NK-92 (cell line): ENCODE data around the gene ZFAND2B.

Experiments
- DNase-seq: peaks from one replicate; lab custom pipeline; 2025; ENCODE audit not compliant: unreplicated experiment; lab: John Stamatoyannopoulos, UW

ZFAND2B gene

GRCh38 chr2:219220652-219221402 lies 14.2 kb downstream of the ZFAND2B start:
- DNase-seq = no peak

DNA sequence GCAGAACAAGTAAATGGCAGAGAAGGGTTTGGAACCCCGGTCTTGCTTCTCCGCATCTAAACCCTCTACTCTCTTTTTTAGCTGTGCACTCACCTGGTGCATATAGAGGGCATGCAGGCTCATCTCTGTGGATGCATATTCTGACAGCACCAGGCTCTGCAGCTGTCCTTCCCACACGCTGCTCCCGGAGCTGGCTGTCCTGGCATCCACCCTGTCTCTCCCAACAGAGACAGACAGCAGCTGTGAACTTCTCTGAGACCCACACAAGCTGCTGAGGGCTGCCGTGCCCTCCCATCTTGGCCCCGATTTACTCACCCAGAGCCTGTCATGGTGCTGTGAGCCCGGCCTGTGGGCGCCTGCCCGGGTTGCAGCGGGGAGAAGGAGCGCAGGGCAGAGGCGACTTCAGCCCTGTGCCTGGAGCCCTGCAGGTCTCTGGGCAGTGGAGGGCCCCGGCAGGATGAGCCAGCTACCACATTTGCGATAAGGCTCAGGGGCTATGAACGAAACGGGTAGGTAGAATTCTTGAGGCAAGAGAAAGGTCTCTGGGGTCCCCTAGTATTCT lies 15.5 kb downstream of the ZFAND2B start:
- no peak for DNase-seq

- DNase-seq = no peak
Measured at GRCh38 chr2:219223831-219224610, 17.4 kb downstream of the ZFAND2B start.

GRCh38 chr2:219225350-219225749 lies 18.8 kb downstream of the ZFAND2B start:
- no peak for DNase-seq

DNA sequence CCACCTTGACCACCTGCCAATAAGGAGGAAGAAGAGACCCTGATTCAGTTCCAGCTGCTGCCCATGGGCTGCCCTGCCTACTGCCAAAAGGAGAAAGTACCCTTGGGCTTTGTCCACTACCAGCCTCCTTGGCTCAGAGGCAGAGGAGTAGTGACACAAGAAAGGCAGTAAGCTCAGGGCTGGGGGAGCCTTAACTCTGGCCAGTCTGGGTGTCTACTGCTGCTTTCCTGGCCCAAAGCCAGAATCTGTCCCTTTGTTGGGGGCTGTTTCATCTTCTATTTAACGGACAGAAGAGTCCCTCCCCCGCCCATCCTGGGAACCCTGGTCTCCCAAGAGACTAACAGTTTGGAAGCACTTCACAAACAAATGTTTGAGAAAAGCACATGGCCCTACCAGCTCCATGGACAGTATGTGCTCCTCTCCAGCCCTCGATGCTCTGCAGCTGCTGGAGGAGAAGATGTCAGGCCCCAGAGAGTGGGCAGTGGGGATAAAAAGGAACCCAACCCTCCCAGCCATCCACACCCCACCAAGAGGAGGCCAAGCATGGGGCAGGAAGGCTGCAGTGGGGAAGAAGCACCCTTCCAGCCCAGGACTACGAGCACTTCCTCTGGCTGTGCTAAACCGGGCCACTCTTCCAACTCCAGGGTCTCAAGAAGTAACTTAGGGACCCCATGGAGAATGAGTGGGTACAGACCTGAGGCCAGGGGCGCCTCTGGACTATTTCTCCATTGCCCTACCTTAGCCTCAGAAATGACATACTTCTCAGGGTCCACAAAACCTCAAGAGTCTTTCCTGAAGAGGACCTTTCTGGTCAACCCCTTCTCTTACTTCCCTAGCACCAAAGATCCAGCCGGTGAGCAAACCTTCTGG lies 21.7 kb downstream of the ZFAND2B start:
- no peak for DNase-seq

- DNase-seq = no peak
Measured at GRCh38 chr2:219228911-219229304, 22.3 kb downstream of the ZFAND2B start.

DNA sequence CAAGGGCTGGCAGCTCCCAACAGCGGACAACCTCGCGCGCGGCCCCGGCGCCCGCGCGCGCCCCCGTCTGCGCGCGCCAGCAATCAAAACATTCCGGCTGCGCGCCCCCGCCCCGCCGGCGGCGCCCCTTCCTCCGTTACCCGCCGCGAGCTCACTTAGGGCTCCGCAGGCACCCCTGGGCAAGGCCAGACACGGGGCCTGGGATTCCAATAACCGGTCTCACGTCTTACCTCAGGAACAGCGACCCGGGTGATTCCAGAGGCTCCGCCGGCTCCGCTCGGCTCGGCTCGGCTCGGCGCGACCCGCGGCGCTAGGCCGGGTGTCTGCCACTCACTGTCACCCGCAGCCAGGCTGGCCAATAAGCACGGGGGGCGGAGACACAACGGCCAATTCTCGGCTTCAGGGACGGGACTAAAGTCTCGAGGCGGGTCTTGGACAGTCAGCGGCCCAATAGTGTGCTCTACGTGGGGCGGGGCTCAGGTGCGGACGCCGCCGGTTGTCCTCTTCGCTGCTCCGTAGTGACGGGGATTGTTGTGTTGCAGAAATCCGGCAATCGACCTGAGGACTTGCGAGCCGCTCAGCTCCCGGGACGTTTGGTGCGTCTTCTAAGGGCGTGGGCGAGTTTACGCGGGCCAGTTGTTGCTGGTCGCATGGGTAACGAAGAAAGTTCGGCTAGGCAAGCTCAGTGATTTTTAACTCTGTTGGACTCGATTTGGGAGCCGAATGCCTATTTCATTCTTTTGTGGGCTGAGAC lies 22.9 kb downstream of the ZFAND2B start, which contains the start of the genes ANKZF1 and ATG9A:
TSS of gene ANKZF1 (plus strand) at position 502 of the 754 bp plus-strand sequence. CDS start 452 bp downstream, outside the sequence.
TSS of gene ATG9A (minus strand) at position 332 of the 754 bp plus-strand sequence. CDS start 1,612 bp downstream, outside the sequence.
- peak; percentile 95 for DNase-seq

DNA sequence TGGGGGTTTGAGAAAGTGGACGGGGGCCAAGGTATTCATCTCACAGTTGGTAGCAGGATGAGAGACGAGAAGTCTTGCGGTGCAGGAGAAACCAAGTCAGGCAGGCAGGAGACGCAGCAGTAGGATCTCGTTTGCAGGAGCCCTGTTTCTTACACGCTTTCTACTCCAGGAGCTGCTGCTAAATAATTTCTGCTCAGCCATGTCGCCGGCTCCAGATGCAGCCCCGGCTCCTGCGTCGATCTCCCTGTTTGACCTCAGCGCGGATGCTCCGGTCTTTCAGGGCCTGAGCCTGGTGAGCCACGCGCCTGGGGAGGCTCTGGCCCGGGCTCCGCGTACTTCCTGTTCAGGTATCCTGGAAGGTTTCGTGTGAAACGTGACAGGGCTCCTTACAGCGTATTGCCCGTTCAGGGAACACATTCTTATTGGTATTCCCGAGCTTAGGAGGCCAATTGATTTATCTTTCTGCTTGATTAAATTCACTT lies 23.5 kb downstream of the ZFAND2B start:
- DNase-seq = no peak

- no peak for DNase-seq
Measured at GRCh38 chr2:219234331-219234730, 27.7 kb downstream of the ZFAND2B start.

DNA sequence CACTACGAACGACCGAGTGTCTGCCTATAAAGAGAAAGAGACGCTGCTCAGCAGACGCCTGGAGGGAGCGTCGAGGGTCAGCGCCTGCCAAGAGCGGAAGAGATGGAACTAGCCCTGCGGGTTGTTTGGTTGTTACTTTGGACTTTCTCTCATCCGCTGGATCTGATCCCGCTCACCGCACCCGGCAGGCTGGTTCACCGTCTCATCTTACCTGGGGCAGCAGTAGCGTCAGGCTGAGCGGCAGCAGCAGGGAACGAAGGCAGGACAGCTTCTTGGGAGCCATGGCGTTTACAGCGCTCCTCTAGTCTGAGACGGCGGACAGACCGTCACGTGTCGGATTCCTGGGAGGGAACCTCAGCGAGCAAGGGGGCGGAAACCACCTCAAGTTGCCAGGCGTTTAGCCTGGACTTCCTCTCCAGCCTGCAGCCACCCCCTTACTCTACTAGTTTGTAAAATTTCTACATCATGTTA lies 36.7 kb downstream of the ZFAND2B start:
- DNase-seq = no peak

DNA sequence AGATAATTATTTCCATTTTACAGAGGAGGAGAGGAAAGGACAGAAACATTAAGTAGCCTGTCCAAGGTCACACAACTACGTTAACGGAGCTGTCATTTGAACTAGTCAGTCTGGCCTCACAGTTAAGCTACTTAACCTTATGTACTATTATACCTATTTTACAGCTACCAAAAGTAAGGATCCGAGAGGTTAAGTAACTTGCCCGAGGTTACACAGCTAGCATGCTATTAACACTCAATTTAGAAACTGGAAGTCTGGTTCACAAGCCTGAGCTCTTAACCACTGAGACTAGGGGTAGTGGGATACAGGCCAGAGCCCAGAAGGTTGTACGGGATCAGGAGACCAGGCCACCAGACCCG lies 38.2 kb downstream of the ZFAND2B start:
- no peak for DNase-seq

DNA sequence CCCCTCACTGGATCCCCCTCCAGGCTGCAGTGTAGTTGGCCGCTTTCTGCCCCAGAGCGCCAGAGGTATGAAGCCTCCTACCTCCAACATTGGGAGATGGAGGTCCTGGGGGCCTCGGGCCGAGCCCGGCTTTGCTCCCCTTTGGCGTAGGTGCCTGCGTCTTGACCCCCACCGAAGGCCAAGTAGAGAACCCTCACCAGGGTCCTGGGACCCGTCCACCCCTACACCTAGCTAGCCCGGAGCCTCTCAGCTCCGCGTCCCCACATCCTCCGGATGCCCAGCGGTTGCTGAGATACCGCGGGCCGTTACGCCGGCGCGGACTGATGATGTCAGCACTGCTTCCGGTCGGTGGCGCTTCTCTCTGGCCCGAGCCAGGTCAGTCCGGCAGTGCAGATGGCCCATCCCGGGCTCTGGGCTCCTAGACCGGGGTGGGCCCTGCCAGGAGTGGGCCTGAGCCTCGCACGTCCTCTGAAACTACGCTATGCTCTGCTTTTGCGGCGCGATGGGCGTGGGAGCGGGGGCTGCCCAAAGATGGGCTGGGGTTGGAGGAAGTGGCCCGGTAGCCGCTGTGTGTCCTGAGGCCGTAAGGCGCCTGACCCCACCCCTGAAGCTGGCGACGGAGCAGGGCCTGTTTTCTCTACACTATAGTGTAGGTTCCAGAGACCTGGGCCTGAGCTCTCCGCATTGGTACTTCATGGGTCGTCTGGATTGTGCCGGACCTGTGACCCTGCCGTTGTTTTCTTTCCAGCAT lies 38.7 kb downstream of the ZFAND2B start, which contains the start of the genes GLB1L and STK16:
TSS of gene GLB1L (minus strand) at position 297 of the 751 bp plus-strand sequence. CDS start 1,871 bp downstream, outside the sequence.
TSS of gene STK16 (plus strand) at position 332 of the 751 bp plus-strand sequence. CDS start 521 bp downstream, outside the sequence.
- DNase-seq = peak; percentile 46

- no peak for DNase-seq
Measured at GRCh38 chr2:219245899-219246230, 39.3 kb downstream of the ZFAND2B start.

DNA sequence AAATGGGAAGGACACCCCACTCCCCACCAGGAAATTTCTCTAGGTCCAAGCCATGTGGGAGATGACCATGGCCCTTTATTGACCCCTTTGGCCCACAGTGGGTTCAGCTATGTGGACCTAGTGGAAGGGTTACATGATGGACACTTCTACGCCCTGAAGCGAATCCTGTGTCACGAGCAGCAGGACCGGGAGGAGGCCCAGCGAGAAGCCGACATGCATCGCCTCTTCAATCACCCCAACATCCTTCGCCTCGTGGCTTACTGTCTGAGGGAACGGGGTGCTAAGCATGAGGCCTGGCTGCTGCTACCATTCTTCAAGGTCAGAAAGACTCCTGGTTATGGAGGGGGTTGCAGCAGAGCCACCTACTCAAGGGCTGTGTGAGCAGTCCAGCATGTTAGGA lies 40.0 kb downstream of the ZFAND2B start:
- DNase-seq = no peak

GRCh38 chr2:219247678-219248642 lies 41.4 kb downstream of the ZFAND2B start:
- no peak for DNase-seq

DNA sequence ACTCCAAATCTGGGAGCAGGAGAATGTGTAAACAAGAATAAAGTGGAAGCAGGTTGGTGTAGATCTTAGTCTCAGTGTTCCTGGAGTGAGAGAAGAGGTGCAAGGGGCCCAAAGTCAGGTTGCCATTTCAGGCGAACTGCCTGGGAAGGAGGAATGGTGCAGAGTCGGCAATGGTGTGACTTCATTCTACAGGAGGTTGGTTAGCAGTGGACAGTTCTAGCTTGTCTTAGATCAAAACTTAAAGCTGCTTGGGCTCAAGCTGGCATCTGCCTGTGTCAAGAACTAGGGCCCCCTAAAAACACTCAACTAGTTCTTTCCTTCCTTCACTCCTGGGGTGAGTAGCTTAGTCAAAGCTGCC lies 42.2 kb downstream of the ZFAND2B start:
- no peak for DNase-seq

- DNase-seq = no peak
Measured at GRCh38 chr2:219249203-219249980, 42.8 kb downstream of the ZFAND2B start.
